GM12875 (cell line): ENCODE measurements around the gene IQCB1.

Source experiments
- H3K4me3 ChIP-seq: one replicate; pipeline ENCODE4 v1.5.1; 2011; ENCODE audit warnings: low read depth, low read length, control low read depth
- CTCF ChIP-seq: IDR thresholded peaks from 2 replicates; pipeline ENCODE4 v1.5.1; 2011; ENCODE audit warnings: low read depth, mild to moderate bottlenecking, control low read depth, inconsistent platforms, low read length, moderate library complexity, borderline replicate concordance; ENCODE audit not compliant: insufficient read depth

IQCB1 gene

GRCh38 chr3:121730940-121731687 lies 103.7 kb downstream of the IQCB1 start:
- TF ChIP-seq CTCF: no peak
- H3K4me3 ChIP-seq: no peak overlapping the region

GRCh38 chr3:121724130-121724529 lies 110.7 kb downstream of the IQCB1 start:
- H3K4me3 ChIP-seq: no peak overlapping the region
- TF ChIP-seq CTCF: no peak

- H3K4me3 ChIP-seq: no peak overlapping the region
- no peak for TF ChIP-seq CTCF
Observed at GRCh38 chr3:121723485-121723884, 111.4 kb downstream of the IQCB1 start.

- no peak overlapping the region for H3K4me3 ChIP-seq
- no peak for TF ChIP-seq CTCF
Observed at GRCh38 chr3:121722411-121722810, 112.4 kb downstream of the IQCB1 start.

- TF ChIP-seq CTCF: no peak
- H3K4me3 ChIP-seq: no peak overlapping the region
Observed at GRCh38 chr3:121720163-121720562, 114.7 kb downstream of the IQCB1 start.
